ENCODE data around the gene PLCXD1.
"Not testable (repeated sequence)": the region's sequence is repeated elsewhere in the genome, so short reads cannot be mapped to it uniquely, and the experiment has no call there.

PLCXD1 gene

GRCh38 chrX:281166-281999 lies at the start of gene PLCXD1:
Gene PLCXD1, plus strand, starts transcription at chrX:281381. Its CDS starts 2,807 bp downstream, at chrX:284188.
- DNase-seq = peak; percentile 75

DNA sequence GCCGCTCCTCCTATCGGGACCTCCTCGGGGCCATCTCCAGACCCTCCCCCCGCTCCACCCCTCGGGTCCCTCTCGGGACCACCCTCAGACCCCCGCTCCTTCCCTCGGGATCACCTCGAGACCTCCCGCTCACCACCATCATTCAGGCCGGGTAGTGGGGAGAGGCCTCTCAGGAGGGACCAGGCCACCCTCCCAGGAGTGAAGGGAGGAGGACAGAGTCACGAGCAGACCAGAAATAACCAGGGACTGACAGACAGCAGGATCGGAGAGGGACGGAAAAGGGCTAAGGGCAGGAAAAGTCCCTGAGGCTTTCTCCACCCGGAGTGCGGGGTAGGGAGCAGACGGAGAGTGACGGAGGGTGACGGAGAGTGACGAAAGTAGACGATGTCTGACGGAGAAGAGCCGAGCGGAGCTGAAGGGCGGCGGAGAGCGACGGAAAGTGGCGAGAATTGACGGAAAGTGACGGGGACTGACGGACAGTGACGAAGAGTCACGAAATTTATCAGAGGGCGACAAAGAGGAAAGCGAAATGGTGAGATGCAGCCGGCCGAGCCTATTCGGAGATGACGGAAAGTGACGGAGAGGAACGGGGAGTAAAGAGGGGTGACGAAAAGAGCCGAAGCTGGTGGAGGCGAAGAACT lies 49.4 kb upstream of the PLCXD1 start:
- DNase-seq = not testable (repeated sequence)

GRCh38 chrX:232278-232655 lies 48.9 kb upstream of the PLCXD1 start:
- not testable (repeated sequence) for DNase-seq

GRCh38 chrX:236201-236600 lies 45.0 kb upstream of the PLCXD1 start:
- DNase-seq = not testable (repeated sequence)

- no peak for DNase-seq
Observed at GRCh38 chrX:250965-251364, 30.2 kb upstream of the PLCXD1 start.

DNA sequence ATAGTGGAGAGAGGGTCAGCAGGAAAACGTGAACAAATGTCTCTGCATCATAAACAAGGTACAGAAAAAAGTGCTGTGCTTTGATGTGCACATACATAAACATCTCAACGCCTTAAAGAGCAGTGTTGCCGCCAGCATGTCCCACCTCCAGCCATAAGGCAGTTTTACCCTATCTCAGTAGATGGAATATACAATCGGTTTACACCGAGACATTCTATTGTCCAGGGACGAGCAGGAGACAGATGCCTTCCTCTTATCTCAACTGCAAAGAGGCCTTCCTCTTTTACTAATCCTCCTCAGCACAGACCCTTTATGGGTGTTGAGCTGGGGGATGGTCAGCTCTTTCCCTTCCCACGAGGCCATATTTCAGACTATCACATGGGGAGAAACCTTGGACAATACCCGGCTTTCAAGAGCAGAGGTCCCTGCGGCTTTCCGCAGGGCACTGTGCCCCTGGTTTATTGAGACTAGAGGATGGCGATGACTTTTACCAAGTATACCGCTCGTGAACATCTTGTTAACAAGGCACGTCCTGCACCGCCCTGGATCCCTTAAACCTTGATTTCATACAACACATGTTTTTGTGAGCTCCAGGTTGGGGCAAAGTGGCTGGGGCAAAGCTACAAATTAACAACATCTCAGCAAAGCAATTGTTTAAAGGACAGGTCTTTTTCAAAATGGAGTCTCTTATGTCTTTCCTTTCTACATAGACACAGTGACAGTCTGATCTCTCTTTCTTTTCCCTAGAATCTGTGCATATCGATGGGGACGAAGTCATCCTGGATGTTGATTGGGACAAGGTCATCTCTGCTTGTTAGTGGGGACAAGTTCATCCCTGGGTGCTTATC lies 29.6 kb upstream of the PLCXD1 start:
- peak; percentile 23 for DNase-seq

GRCh38 chrX:252244-252956 lies 28.8 kb upstream of the PLCXD1 start:
- DNase-seq = no peak

GRCh38 chrX:252957-253291 lies 28.3 kb upstream of the PLCXD1 start:
- no peak for DNase-seq

DNA sequence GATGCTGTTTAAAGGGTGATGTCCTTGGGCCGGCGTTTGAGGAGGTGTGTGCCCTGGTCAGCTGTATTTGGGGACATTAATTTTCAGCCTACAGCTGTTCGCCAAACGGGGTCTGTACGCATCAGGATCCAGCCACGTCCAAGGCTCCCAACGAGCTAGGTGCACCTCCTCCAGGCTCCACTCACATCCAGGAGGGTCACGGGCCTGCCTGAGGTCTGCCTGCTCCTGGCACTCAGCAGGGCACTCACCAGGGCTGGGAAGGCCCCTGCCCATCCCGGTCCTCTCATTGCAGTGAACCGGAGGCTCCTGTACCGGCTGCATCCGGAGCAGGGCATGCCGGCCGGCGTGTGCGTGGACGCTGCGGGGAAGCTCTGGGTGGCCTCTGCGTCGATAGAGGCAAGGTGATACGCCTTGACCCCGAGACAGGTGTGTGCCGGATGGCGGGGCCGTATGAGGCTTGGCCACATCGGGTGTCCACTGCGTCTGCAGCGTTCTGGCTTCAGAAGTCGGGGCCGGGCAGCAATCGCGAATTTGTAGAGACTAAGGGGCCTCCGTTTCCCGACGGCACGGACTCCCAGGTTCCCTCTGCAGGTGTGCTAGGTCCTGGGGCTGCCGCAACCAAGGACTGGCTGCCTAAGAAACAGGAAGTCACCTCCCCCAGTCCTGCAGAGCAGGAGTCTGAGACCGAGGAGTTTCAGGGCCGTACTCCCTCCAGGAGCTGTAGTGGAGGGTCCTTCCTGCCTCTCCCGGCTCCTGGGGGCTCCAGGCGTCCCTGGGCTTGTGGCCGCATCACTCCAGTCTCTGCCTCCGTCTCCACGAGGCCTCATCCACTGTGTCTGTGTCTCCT lies 27.5 kb upstream of the PLCXD1 start:
- no peak for DNase-seq

GRCh38 chrX:254630-255215 lies 26.5 kb upstream of the PLCXD1 start:
- no peak for DNase-seq

GRCh38 chrX:255923-256331 lies 25.3 kb upstream of the PLCXD1 start:
- no peak for DNase-seq

DNA sequence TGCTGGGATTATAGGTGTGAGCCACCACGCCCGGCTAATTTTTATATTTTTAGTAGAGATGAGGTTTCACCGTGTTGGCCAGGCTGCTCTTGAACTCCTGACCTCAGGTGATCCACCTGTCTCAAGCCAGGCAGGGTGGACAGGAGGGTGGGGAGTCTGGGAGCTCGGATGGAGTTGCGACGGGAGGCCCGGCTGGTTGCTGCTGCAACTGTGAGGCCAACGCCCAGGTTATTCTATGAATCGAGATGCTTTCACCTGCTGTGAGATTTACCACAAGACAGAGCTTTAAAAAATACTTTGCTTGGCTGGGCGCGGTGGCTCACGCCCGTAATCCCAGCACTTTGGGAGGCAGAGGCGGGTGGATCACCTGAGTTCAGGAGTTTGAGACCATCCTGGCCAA lies 24.1 kb upstream of the PLCXD1 start:
- not testable (repeated sequence) for DNase-seq

- no peak for DNase-seq
Observed at GRCh38 chrX:257681-258289, 23.4 kb upstream of the PLCXD1 start.

- no peak for DNase-seq
Observed at GRCh38 chrX:258291-259040, 22.7 kb upstream of the PLCXD1 start.

GRCh38 chrX:259692-260355 lies 21.4 kb upstream of the PLCXD1 start:
- no peak for DNase-seq

- DNase-seq = peak; percentile 19
Observed at GRCh38 chrX:261167-261918, 19.8 kb upstream of the PLCXD1 start.

GRCh38 chrX:261919-262352 lies 19.2 kb upstream of the PLCXD1 start:
- no peak for DNase-seq

GRCh38 chrX:262381-262909 lies 18.7 kb upstream of the PLCXD1 start:
- no peak for DNase-seq

DNA sequence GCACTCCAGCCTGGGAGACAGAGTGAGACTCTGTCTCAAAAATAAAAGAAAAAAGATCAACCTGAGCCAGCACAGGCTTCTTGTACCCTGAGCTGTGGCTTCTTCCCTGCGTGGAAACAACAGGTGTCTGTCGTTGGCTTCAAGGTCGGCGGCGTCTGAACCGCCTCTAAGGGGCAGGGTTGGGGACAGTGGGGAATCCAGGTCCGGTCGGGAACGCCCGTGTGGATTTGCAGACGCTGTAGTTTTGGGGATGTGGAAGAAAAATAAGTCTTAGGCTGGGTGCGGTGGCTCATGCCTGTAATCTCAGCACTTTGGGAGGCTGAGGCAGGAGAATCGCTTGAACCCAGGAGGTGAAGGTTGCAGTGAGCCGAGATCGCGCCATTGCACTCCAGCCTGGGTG lies 17.2 kb upstream of the PLCXD1 start:
- DNase-seq = not testable (repeated sequence)
